ENCODE measurements around the gene MYH15.
"Not testable (repeated sequence)": the region's sequence is repeated elsewhere in the genome, so short reads cannot be mapped to it uniquely, and the experiment has no call there.

MYH15 gene

GRCh38 chr3:108380128-108380795, 130.1 kb downstream of the MYH15 start:
- no peak for DNase-seq (ENCODE audit: low read depth)
- H3K4me3 ChIP-seq (ENCODE audit: low read depth, low read length): no peak overlapping the region
- no peak for TF ChIP-seq CTCF (IDR thresholded peaks at IDR 0.05; ENCODE audit: low read depth, low read length, missing control alignments)

- H3K4me3 ChIP-seq (ENCODE audit: low read depth, low read length); DNase-seq (ENCODE audit: low read depth): not testable (repeated sequence)
These were observed 131.4 kb downstream of the MYH15 start for GRCh38 chr3:108378952-108379342.

GRCh38 chr3:108378153-108378951, 132.0 kb downstream of the MYH15 start:
- TF ChIP-seq CTCF (IDR thresholded peaks at IDR 0.05; ENCODE audit: low read depth, low read length, missing control alignments): no peak
- DNase-seq (ENCODE audit: low read depth): no peak
- H3K4me3 ChIP-seq (ENCODE audit: low read depth, low read length): no peak overlapping the region

GRCh38 chr3:108377384-108377783, 133.0 kb downstream of the MYH15 start:
- DNase-seq (ENCODE audit: low read depth): no peak
- TF ChIP-seq CTCF (IDR thresholded peaks at IDR 0.05; ENCODE audit: low read depth, low read length, missing control alignments): no peak
- H3K4me3 ChIP-seq (ENCODE audit: low read depth, low read length): no peak overlapping the region

GRCh38 chr3:108376026-108376425, 134.4 kb downstream of the MYH15 start:
- no peak overlapping the region for H3K4me3 ChIP-seq (ENCODE audit: low read depth, low read length)
- TF ChIP-seq CTCF (IDR thresholded peaks at IDR 0.05; ENCODE audit: low read depth, low read length, missing control alignments): no peak
- DNase-seq (ENCODE audit: low read depth): no peak

GRCh38 chr3:108359011-108359410, 151.4 kb downstream of the MYH15 start:
- no peak for DNase-seq (ENCODE audit: low read depth)
- H3K4me3 ChIP-seq (ENCODE audit: low read depth, low read length): no peak overlapping the region
- no peak for TF ChIP-seq CTCF (IDR thresholded peaks at IDR 0.05; ENCODE audit: low read depth, low read length, missing control alignments)

GRCh38 chr3:108357042-108357441, 153.4 kb downstream of the MYH15 start:
- TF ChIP-seq CTCF (IDR thresholded peaks at IDR 0.05; ENCODE audit: low read depth, low read length, missing control alignments): no peak
- no peak for DNase-seq (ENCODE audit: low read depth)
- H3K4me3 ChIP-seq (ENCODE audit: low read depth, low read length): no peak overlapping the region

Measured in GM12864 (cell line).